BLaER1 treated with 17β-estradiol and CSF1 and Interleukin-3, amounts not matched to agents 10 nM and 100 nM (cell line): ENCODE results near the gene ZEB2.

ENCODE experiments used
- H3K27ac ChIP-seq, 11 experiments: shearing (Covaris generic); formaldehyde crosslinking; 2 replicates each; pipeline ENCODE4 v1.8.1; 2022
- H3K27me3 ChIP-seq, 11 experiments: shearing (Covaris generic); formaldehyde crosslinking; 2 replicates each; pipeline ENCODE4 v1.8.1; 2022
- H3K36me3 ChIP-seq, 11 experiments: shearing (Covaris generic); formaldehyde crosslinking; 2 replicates each; pipeline ENCODE4 v1.8.1; 2022
- H3K4me1 ChIP-seq, 10 experiments: shearing (Covaris generic); formaldehyde crosslinking; 2 replicates each; pipeline ENCODE4 v1.8.1; 2022
- H3K4me2 ChIP-seq, 11 experiments: shearing (Covaris generic); formaldehyde crosslinking; 2 replicates each; pipeline ENCODE4 v1.8.1; 2022
- H3K4me3 ChIP-seq, 10 experiments: shearing (Covaris generic); formaldehyde crosslinking; 2 replicates each; pipeline ENCODE4 v1.8.1; 2022
- H3K9ac ChIP-seq, 11 experiments: shearing (Covaris generic); formaldehyde crosslinking; 2 replicates each; pipeline ENCODE4 v1.8.1; 2022
- H3K9me3 ChIP-seq, 11 experiments: shearing (Covaris generic); formaldehyde crosslinking; replicated peaks in 1 of 11; 2 replicates each; pipeline ENCODE4 v1.8.1; 2022
- H4K20me1 ChIP-seq, 11 experiments: shearing (Covaris generic); formaldehyde crosslinking; 2 replicates each; pipeline ENCODE4 v1.8.1; 2022
- Cebpa-rat ChIP-seq, 11 experiments: shearing (Covaris generic); IDR thresholded peaks; 2 replicates each; pipeline ENCODE4 v1.8.1; 2022

Gene ZEB2

GRCh38 chr2:144509001-144509878, 10.7 kb downstream of the ZEB2 start:
- H3K4me2 ChIP-seq, result peak overlapping the region; percentile 87 to 100 (median 95)
- peak overlapping the region; percentile 71 to 95 (median 85) for H3K4me3 ChIP-seq
- H3K4me1 ChIP-seq, result peaks cover 66 to 98% (median 89%) of the 10 kb centered on the region in 10 experiments
- no peak for TF ChIP-seq Cebpa-rat (IDR thresholded peaks at IDR 0.05)
- H3K27me3 ChIP-seq, result no peaks in the 10 kb centered on the region
- peak overlapping the region; percentile 96 to 100 (median 99) for H3K9ac ChIP-seq
- peaks cover 90 to 100% (median 100%) of the 10 kb centered on the region in 11 experiments for H4K20me1 ChIP-seq
- peak overlapping the region; percentile 94 to 100 (median 99) for H3K27ac ChIP-seq
- peaks cover 96 to 100% (median 99%) of the 10 kb centered on the region in 11 experiments for H3K36me3 ChIP-seq
- H3K9me3 ChIP-seq, result no peaks in the 10 kb centered on the region

GRCh38 chr2:144508172-144508851, 11.6 kb downstream of the ZEB2 start:
- peaks cover 75 to 100% (median 94%) of the 10 kb centered on the region in 10 experiments for H3K4me1 ChIP-seq
- H4K20me1 ChIP-seq, result peaks cover 99 to 100% (median 100%) of the 10 kb centered on the region in 11 experiments
- H3K4me2 ChIP-seq, result peak overlapping the region; percentile 87 to 100 (median 95)
- peak overlapping the region; percentile 94 to 100 (median 99); a peak in 21 of 22 replicates for H3K27ac ChIP-seq
- H3K36me3 ChIP-seq, result peaks cover 96 to 100% (median 99%) of the 10 kb centered on the region in 11 experiments
- H3K27me3 ChIP-seq, result no peaks in the 10 kb centered on the region
- peak overlapping the region; percentile 71 to 95 (median 85); a peak in 19 of 20 replicates for H3K4me3 ChIP-seq
- H3K9me3 ChIP-seq, result no peaks in the 10 kb centered on the region
- peak overlapping the region; percentile 96 to 100 (median 99); a peak in 21 of 22 replicates for H3K9ac ChIP-seq
- no peak for TF ChIP-seq Cebpa-rat (IDR thresholded peaks at IDR 0.05)

- H3K36me3 ChIP-seq, result peaks cover 96 to 100% (median 99%) of the 10 kb centered on the region in 11 experiments
- H3K4me1 ChIP-seq, result peaks cover 82 to 100% (median 93%) of the 10 kb centered on the region in 10 experiments
- H3K27ac ChIP-seq, result peak overlapping the region; percentile 94 to 100 (median 99); a peak in 20 of 22 replicates
- peaks cover 100% of the 10 kb centered on the region in 11 experiments for H4K20me1 ChIP-seq
- peak overlapping the region; percentile 71 to 95 (median 85); a peak in 13 of 20 replicates for H3K4me3 ChIP-seq
- no peaks in the 10 kb centered on the region for H3K9me3 ChIP-seq
- H3K9ac ChIP-seq, result peak overlapping the region; percentile 96 to 100 (median 99); a peak in 21 of 22 replicates
- H3K27me3 ChIP-seq, result no peaks in the 10 kb centered on the region
- peak overlapping the region; percentile 87 to 100 (median 95) for H3K4me2 ChIP-seq
- TF ChIP-seq Cebpa-rat (IDR thresholded peaks at IDR 0.05), result no peak
Measured at GRCh38 chr2:144507441-144508171, 12.3 kb downstream of the ZEB2 start.

GRCh38 chr2:144505245-144505831, 14.6 kb downstream of the ZEB2 start:
- H3K4me3 ChIP-seq, result peak overlapping the region in 2 of 10 experiments; percentile 9 to 26; a peak in 2 of 20 replicates
- H3K27ac ChIP-seq, result peak overlapping the region in 8 of 11 experiments; percentile 3 to 100 (median 37); a peak in 13 of 22 replicates
- H3K27me3 ChIP-seq, result no peaks in the 10 kb centered on the region
- H4K20me1 ChIP-seq, result peaks cover 100% of the 10 kb centered on the region in 11 experiments
- peak overlapping the region; percentile 34 to 100 (median 95); a peak in 21 of 22 replicates for H3K4me2 ChIP-seq
- H3K9ac ChIP-seq, result peak overlapping the region in 8 of 11 experiments; percentile 3 to 100 (median 32); a peak in 10 of 22 replicates
- peaks cover 71 to 100% (median 88%) of the 10 kb centered on the region in 10 experiments for H3K4me1 ChIP-seq
- no peak for TF ChIP-seq Cebpa-rat (IDR thresholded peaks at IDR 0.05)
- peaks cover 96 to 100% (median 99%) of the 10 kb centered on the region in 11 experiments for H3K36me3 ChIP-seq
- H3K9me3 ChIP-seq, result no peaks in the 10 kb centered on the region

- no peak for TF ChIP-seq Cebpa-rat (IDR thresholded peaks at IDR 0.05)
- H3K9me3 ChIP-seq, result no peaks in the 10 kb centered on the region
- peaks cover 96 to 100% (median 99%) of the 10 kb centered on the region in 11 experiments for H3K36me3 ChIP-seq
- H3K4me2 ChIP-seq, result peak overlapping the region; percentile 34 to 100 (median 95); a peak in 19 of 22 replicates
- 0 out of 20 replicates have a peak overlapping the region, but pooled peaks of 1 of the 10 experiments have one; percentile 6 for H3K4me3 ChIP-seq
- H4K20me1 ChIP-seq, result peaks cover 100% of the 10 kb centered on the region in 11 experiments
- H3K27ac ChIP-seq, result peak overlapping the region in 9 of 11 experiments; percentile 2 to 100 (median 11); a peak in 8 of 22 replicates
- H3K4me1 ChIP-seq, result peaks cover 60 to 100% (median 80%) of the 10 kb centered on the region in 10 experiments
- peak overlapping the region in 8 of 11 experiments; percentile 3 to 100 (median 16); a peak in 7 of 22 replicates for H3K9ac ChIP-seq
- H3K27me3 ChIP-seq, result no peaks in the 10 kb centered on the region
Measured at GRCh38 chr2:144504218-144504641, 15.7 kb downstream of the ZEB2 start.

GRCh38 chr2:144503242-144503641, 16.7 kb downstream of the ZEB2 start:
- no peak overlapping the region; a peak in 1 of 20 replicates for H3K4me3 ChIP-seq
- H3K4me2 ChIP-seq, result peak overlapping the region in 4 of 11 experiments; percentile 8 to 100 (median 96); a peak in 7 of 22 replicates
- H3K36me3 ChIP-seq, result peaks cover 97 to 100% (median 99%) of the 10 kb centered on the region in 11 experiments
- H4K20me1 ChIP-seq, result peaks cover 100% of the 10 kb centered on the region in 11 experiments
- H3K27ac ChIP-seq, result peak overlapping the region in 2 of 11 experiments; percentile 95 to 100; a peak in 7 of 22 replicates
- peaks cover 50 to 100% (median 76%) of the 10 kb centered on the region in 10 experiments for H3K4me1 ChIP-seq
- H3K27me3 ChIP-seq, result no peaks in the 10 kb centered on the region
- TF ChIP-seq Cebpa-rat (IDR thresholded peaks at IDR 0.05), result no peak
- H3K9ac ChIP-seq, result peak overlapping the region in 2 of 11 experiments; percentile 68 to 100; a peak in 1 of 22 replicates
- no peaks in the 10 kb centered on the region for H3K9me3 ChIP-seq

GRCh38 chr2:144502369-144502768, 17.6 kb downstream of the ZEB2 start:
- H3K9me3 ChIP-seq, result no peaks in the 10 kb centered on the region
- TF ChIP-seq Cebpa-rat (IDR thresholded peaks at IDR 0.05), result no peak
- H4K20me1 ChIP-seq, result peaks cover 96 to 98% (median 97%) of the 10 kb centered on the region in 11 experiments
- peaks cover 43 to 96% (median 71%) of the 10 kb centered on the region in 10 experiments for H3K4me1 ChIP-seq
- H3K4me2 ChIP-seq, result peak overlapping the region in 4 of 11 experiments; percentile 25 to 100 (median 62); a peak in 5 of 22 replicates
- H3K27ac ChIP-seq, result peak overlapping the region in 3 of 11 experiments; percentile 24 to 43 (median 28); a peak in 4 of 22 replicates
- peak overlapping the region in 2 of 11 experiments; percentile 49 to 100; a peak in 4 of 22 replicates for H3K9ac ChIP-seq
- peaks cover 95 to 96% (median 96%) of the 10 kb centered on the region in 11 experiments for H3K36me3 ChIP-seq
- no peak overlapping the region for H3K4me3 ChIP-seq
- no peaks in the 10 kb centered on the region for H3K27me3 ChIP-seq
